Activated CD8-positive, alpha-beta memory T cell treated with anti-CD3 and anti-CD28 coated beads, Interleukin-2, amount 50 U/mL, for 1 hour (primary cell): ENCODE data around the gene MTURN.
"Not testable (repeated sequence)": the region's sequence is repeated elsewhere in the genome, so short reads cannot be mapped to it uniquely, and the experiment has no call there.

Source experiments
- DNase-seq: peaks from one replicate; pipeline ENCODE4 v3.0.0-alpha.2; 2020; ENCODE audit errors: extremely low read depth

Gene MTURN

GRCh38 chr7:30134611-30135300, at the start of gene MTURN:
Gene MTURN (plus strand): TSS chr7:30134986. CDS start chr7:30135137, 151 bp downstream.
- DNase-seq, result peak; percentile 60

- no peak for DNase-seq
These were observed 48.3 kb upstream of the MTURN start for GRCh38 chr7:30086529-30086928.

GRCh38 chr7:30087371-30087770, 47.4 kb upstream of the MTURN start:
- no peak for DNase-seq

GRCh38 chr7:30088362-30088761, 46.4 kb upstream of the MTURN start:
- DNase-seq, result no peak

GRCh38 chr7:30090111-30090510, 44.7 kb upstream of the MTURN start:
- DNase-seq, result no peak

GRCh38 chr7:30091491-30091912, 43.3 kb upstream of the MTURN start:
- no peak for DNase-seq

GRCh38 chr7:30091987-30092386, 42.8 kb upstream of the MTURN start:
- DNase-seq, result no peak

GRCh38 chr7:30093420-30093952, 41.3 kb upstream of the MTURN start:
- DNase-seq, result no peak

GRCh38 chr7:30098599-30098998, 36.2 kb upstream of the MTURN start:
- not testable (repeated sequence) for DNase-seq

- no peak for DNase-seq
These were observed 32.5 kb upstream of the MTURN start for GRCh38 chr7:30102281-30102680.

- no peak for DNase-seq
These were observed 30.6 kb upstream of the MTURN start for GRCh38 chr7:30104157-30104556.

- DNase-seq, result no peak
These were observed 22.6 kb upstream of the MTURN start for GRCh38 chr7:30112103-30112713.

GRCh38 chr7:30113144-30113543, 21.6 kb upstream of the MTURN start:
- no peak for DNase-seq

GRCh38 chr7:30114536-30115238, 20.1 kb upstream of the MTURN start:
- DNase-seq, result no peak

GRCh38 chr7:30115709-30116297, 19.0 kb upstream of the MTURN start:
- no peak for DNase-seq

- no peak for DNase-seq
These were observed 18.0 kb upstream of the MTURN start for GRCh38 chr7:30116771-30117170.

GRCh38 chr7:30117896-30118295, 16.9 kb upstream of the MTURN start:
- no peak for DNase-seq

- no peak for DNase-seq
These were observed 14.8 kb upstream of the MTURN start for GRCh38 chr7:30119890-30120577.

GRCh38 chr7:30133736-30134610, 813 bp upstream of the MTURN start:
- DNase-seq, result no peak

- DNase-seq, result no peak
These were observed 723 bp downstream of the MTURN start for GRCh38 chr7:30135301-30136116.
